HCT116 (cell line): ENCODE measurements around the gene SEMA3E. TPM values are rescaled to one million over a fixed set of nuclear protein-coding genes. Genes with fewer than 3 reads are reported as not detected.

Source experiments
- ATAC-seq: fragments of 200-7000 bp; cut with Tn5 transposase; 2 replicates; pipeline ENCODE4 v1.9.1; 2020; ENCODE audit warnings: mild to moderate bottlenecking, moderate library complexity
- BruUV-seq: library from RNA; stranded (reverse); fragments of 400-500 nt; replicated peaks from 2 replicates; lab custom pipeline; 2021; lab: Mats Ljungman, UMichigan
- CTCF ChIA-PET: fragments of 300-600 bp; sonication (Branson Sonifier 250); formaldehyde crosslinking; loops from one replicate; lab custom pipeline; 2021; ENCODE audit warnings: antibody characterized with exemption; lab: Charles Lee
- POLR2A ChIA-PET: fragments of 300-600, 350-600 bp; sonication (Branson Sonifier 250); formaldehyde crosslinking; loops from one replicate; lab custom pipeline; 2021; ENCODE audit warnings: antibody characterized with exemption; lab: Charles Lee
- RAD21 ChIA-PET, 2 experiments: fragments of 300-600 bp; sonication (Branson Sonifier 250); formaldehyde crosslinking; loops; one replicate each; lab custom pipeline; 2023; ENCODE audit warnings: low total read pairs in 2 of 2; ENCODE audit not compliant: uncharacterized antibody in 2 of 2, unreplicated experiment in 2 of 2, low non-redundant PET in 1 of 2; lab: Charles Lee
- DNase-seq: peaks from one replicate; pipeline ENCODE4 v3.0.0-alpha.2; 2010; ENCODE audit warnings: low read depth, low spot score
- H2AFZ ChIP-seq: fragments of 200-600 bp; shearing (Covaris generic), sonication (generic); 2 replicates; pipeline ENCODE4 v1.6.1; 2017; ENCODE audit warnings: low read depth, mixed run types, mixed read lengths, antibody characterized with exemption, low read length; ENCODE audit not compliant: poor library complexity, severe bottlenecking
- H3K27ac ChIP-seq: 2 replicates; pipeline ENCODE4 v1.5.1; 2012; ENCODE audit warnings: low read depth, low read length
- H3K27me3 ChIP-seq: fragments of 200-600 bp; sonication (generic); 2 replicates; pipeline ENCODE4 v1.6.1; 2016; ENCODE audit warnings: mixed run types, low read length, mixed read lengths; ENCODE audit not compliant: insufficient read depth
- H3K36me3 ChIP-seq, 2 experiments: fragments of 200-500 bp in 1 of 2; fragments of 200-600 bp in 1 of 2; sonication (Bioruptor generic) in 1 of 2; sonication (generic) in 1 of 2; 2 replicates each; pipeline versions ENCODE4 v1.5.1 to v1.6.1; 2014 to 2016; ENCODE audit warnings: low read length in 2 of 2, inconsistent platforms in 1 of 2, mixed read lengths in 1 of 2, mixed run types in 1 of 2; ENCODE audit not compliant: insufficient read depth in 2 of 2, control insufficient read depth in 1 of 2
- H3K4me1 ChIP-seq, 2 experiments: fragments of 200-600 bp in 1 of 2; sonication (generic) in 1 of 2; 2 replicates each; pipeline versions ENCODE4 v1.5.1 to v1.6.1; 2012 to 2017; ENCODE audit warnings: low read length in 2 of 2, inconsistent platforms in 1 of 2, mild to moderate bottlenecking in 1 of 2, mixed read lengths in 1 of 2, mixed run types in 1 of 2, moderate library complexity in 1 of 2; ENCODE audit not compliant: insufficient read depth in 2 of 2, control insufficient read depth in 1 of 2
- H3K4me2 ChIP-seq: fragments of 200-600 bp; sonication (generic); 2 replicates; pipeline ENCODE4 v1.6.1; 2017; ENCODE audit warnings: mixed run types, low read length, mixed read lengths
- H3K4me3 ChIP-seq, 2 experiments: fragments of 200-600 bp in 1 of 2; sonication (generic) in 1 of 2; replicated peaks in 1 of 2; 2 replicates each; pipeline ENCODE4 v1.5.1; 2011 to 2016; ENCODE audit warnings: low read length in 2 of 2, control low read depth in 1 of 2, low read depth in 1 of 2, mild to moderate bottlenecking in 1 of 2, mixed read lengths in 1 of 2, mixed run types in 1 of 2
- H3K79me2 ChIP-seq: fragments of 200-600 bp; sonication (generic); 2 replicates; pipeline ENCODE4 v1.6.1; 2017; ENCODE audit warnings: mild to moderate bottlenecking, mixed run types, low read length, moderate library complexity, mixed read lengths; ENCODE audit not compliant: insufficient read depth
- H3K9ac ChIP-seq: fragments of 200-600 bp; sonication (generic); 2 replicates; pipeline ENCODE4 v1.6.1; 2016; ENCODE audit warnings: low read length, mixed read lengths
- H3K9me2 ChIP-seq: fragments of 200-600 bp; sonication (generic), shearing (Covaris generic); 2 replicates; pipeline ENCODE4 v1.6.1; 2017; ENCODE audit warnings: mixed run types, mild to moderate bottlenecking, moderate library complexity; ENCODE audit not compliant: insufficient read depth
- H3K9me3 ChIP-seq, 2 experiments: fragments of 200-500 bp in 1 of 2; fragments of 200-600 bp in 1 of 2; sonication (Bioruptor generic) in 1 of 2; sonication (generic) in 1 of 2; 2 replicates each; pipeline ENCODE4 v1.6.1; 2014 to 2017; ENCODE audit warnings: low read length in 2 of 2, mixed read lengths in 2 of 2, inconsistent platforms in 1 of 2, low read depth in 1 of 2, mild to moderate bottlenecking in 1 of 2, mixed run types in 1 of 2, moderate library complexity in 1 of 2; ENCODE audit not compliant: control insufficient read depth in 1 of 2, insufficient read depth in 1 of 2
- H4K20me1 ChIP-seq: fragments of 200-600 bp; sonication (generic), shearing (Covaris generic); 2 replicates; pipeline ENCODE4 v1.6.1; 2017; ENCODE audit warnings: mixed run types, mild to moderate bottlenecking, moderate library complexity; ENCODE audit not compliant: insufficient read depth
- CBX3 ChIP-seq: IDR thresholded peaks from 2 replicates; pipeline ENCODE4 v1.6.1; 2012; ENCODE audit warnings: low read depth
- EGR1 ChIP-seq: IDR thresholded peaks from 2 replicates; pipeline ENCODE4 v1.6.1; 2012; ENCODE audit warnings: low read depth
- EZH2phosphoT487 ChIP-seq: fragments of 200-600 bp; IDR thresholded peaks from 2 replicates; pipeline ENCODE4 v1.6.1; 2018; ENCODE audit warnings: antibody characterized with exemption, borderline replicate concordance
- JUND ChIP-seq: IDR thresholded peaks from 2 replicates; pipeline ENCODE4 v1.6.1; 2012
- POLR2AphosphoS5 ChIP-seq: IDR thresholded peaks from 2 replicates; pipeline ENCODE4 v1.6.1; 2011; ENCODE audit warnings: mild to moderate bottlenecking, low read depth, low read length, moderate library complexity
- RAD21 ChIP-seq: IDR thresholded peaks from 2 replicates; pipeline ENCODE4 v1.6.1; 2012; ENCODE audit warnings: low read depth, mild to moderate bottlenecking
- SIN3A ChIP-seq: IDR thresholded peaks from 2 replicates; pipeline ENCODE4 v1.6.1; 2012; ENCODE audit warnings: low read depth
- SP1 ChIP-seq: IDR thresholded peaks from 2 replicates; pipeline ENCODE4 v1.6.1; 2012; ENCODE audit warnings: low read depth
- TCF7L2 ChIP-seq: IDR thresholded peaks from 2 replicates; pipeline ENCODE4 v1.7.0; 2011; ENCODE audit warnings: borderline replicate concordance, inconsistent platforms; ENCODE audit not compliant: insufficient read depth, insufficient read length; ENCODE audit errors: extremely low read depth
- ZFX ChIP-seq: fragments of 450-650 bp; IDR thresholded peaks from 2 replicates; pipeline ENCODE4 v1.6.1; 2017
- ZNF274 ChIP-seq: fragments of 200-500 bp; sonication (Bioruptor generic); IDR thresholded peaks from 2 replicates; pipeline ENCODE4 v1.6.1; 2014; ENCODE audit warnings: mild to moderate bottlenecking, low read depth, low read length, inconsistent platforms
- intact Hi-C: fragments of 100-400 bp; cut with micrococcal nuclease; formaldehyde crosslinking; loops from 2 replicates; pipeline ENCODE4 v1.10.0; 2022
- total RNA-seq: library from RNA; stranded (reverse); gene quantifications from one replicate; pipeline ENCODE4 v1.2.1, GENCODE V29; 2021; ENCODE audit not compliant: unreplicated experiment
- TF ChIP-seq, protein P1 (sequence below), 3 experiments: fragments of 200-600 bp in 1 of 3; sonication (generic) in 1 of 3; IDR thresholded peaks in 2 of 3; conservative IDR thresholded peaks in 1 of 3; 2 replicates each; pipeline ENCODE4 v1.5.1; 2012 to 2017; ENCODE audit warnings: low read depth in 2 of 3, low read length in 2 of 3, antibody characterized with exemption in 1 of 3, borderline replicate concordance in 1 of 3, control low read depth in 1 of 3, mild to moderate bottlenecking in 1 of 3, mixed read lengths in 1 of 3, mixed run types in 1 of 3, moderate library complexity in 1 of 3; ENCODE audit not compliant: insufficient read depth in 1 of 3
- TF ChIP-seq, protein P2 (sequence below): IDR thresholded peaks from 2 replicates; pipeline ENCODE4 v1.6.1; 2012
- TF ChIP-seq, protein P3 (sequence below): IDR thresholded peaks from 2 replicates; pipeline ENCODE4 v1.6.1; 2012
- TF ChIP-seq, protein P4 (sequence below): IDR thresholded peaks from 2 replicates; pipeline ENCODE4 v1.6.1; 2011; ENCODE audit warnings: mild to moderate bottlenecking, low read length, moderate library complexity; ENCODE audit not compliant: insufficient replicate concordance; ENCODE audit errors: extremely low read depth

SEMA3E gene
- total RNA-seq, 1 experiment from 2014 or later, result 1.6 TPM

GRCh38 chr7:83426325-83426724 is 222.6 kb downstream of the SEMA3E start:
- POLR2A ChIA-PET, result no interaction called here
- CTCF ChIA-PET, result no interaction called here
- no peak overlapping the region for H3K27ac ChIP-seq
- ATAC-seq (no peak), DNase-seq (no peak)
- intact Hi-C loops, result no loop called here
- H3K4me2 ChIP-seq, result no peak overlapping the region
- no peaks in the 10 kb centered on the region for H3K36me3 ChIP-seq
- H3K9me2 ChIP-seq, result no peaks in the 10 kb centered on the region
- RAD21 ChIA-PET, result no interaction called here
- TF ChIP-seq, protein P1, sequence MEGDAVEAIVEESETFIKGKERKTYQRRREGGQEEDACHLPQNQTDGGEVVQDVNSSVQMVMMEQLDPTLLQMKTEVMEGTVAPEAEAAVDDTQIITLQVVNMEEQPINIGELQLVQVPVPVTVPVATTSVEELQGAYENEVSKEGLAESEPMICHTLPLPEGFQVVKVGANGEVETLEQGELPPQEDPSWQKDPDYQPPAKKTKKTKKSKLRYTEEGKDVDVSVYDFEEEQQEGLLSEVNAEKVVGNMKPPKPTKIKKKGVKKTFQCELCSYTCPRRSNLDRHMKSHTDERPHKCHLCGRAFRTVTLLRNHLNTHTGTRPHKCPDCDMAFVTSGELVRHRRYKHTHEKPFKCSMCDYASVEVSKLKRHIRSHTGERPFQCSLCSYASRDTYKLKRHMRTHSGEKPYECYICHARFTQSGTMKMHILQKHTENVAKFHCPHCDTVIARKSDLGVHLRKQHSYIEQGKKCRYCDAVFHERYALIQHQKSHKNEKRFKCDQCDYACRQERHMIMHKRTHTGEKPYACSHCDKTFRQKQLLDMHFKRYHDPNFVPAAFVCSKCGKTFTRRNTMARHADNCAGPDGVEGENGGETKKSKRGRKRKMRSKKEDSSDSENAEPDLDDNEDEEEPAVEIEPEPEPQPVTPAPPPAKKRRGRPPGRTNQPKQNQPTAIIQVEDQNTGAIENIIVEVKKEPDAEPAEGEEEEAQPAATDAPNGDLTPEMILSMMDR (IDR thresholded peaks at IDR 0.05 in 2 of 3, conservative IDR thresholded peaks at IDR 0.05 in 1 of 3; ENCODE audit: borderline replicate concordance in 1 of 3, insufficient read depth in 1 of 3, low read depth in 2 of 3, low read length in 2 of 3), result no peak
- TF ChIP-seq, protein P2, sequence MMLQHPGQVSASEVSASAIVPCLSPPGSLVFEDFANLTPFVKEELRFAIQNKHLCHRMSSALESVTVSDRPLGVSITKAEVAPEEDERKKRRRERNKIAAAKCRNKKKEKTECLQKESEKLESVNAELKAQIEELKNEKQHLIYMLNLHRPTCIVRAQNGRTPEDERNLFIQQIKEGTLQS, result no peak
- TF ChIP-seq SIN3A, result no peak
- TF ChIP-seq RAD21, result no peak
- TF ChIP-seq, protein P3, sequence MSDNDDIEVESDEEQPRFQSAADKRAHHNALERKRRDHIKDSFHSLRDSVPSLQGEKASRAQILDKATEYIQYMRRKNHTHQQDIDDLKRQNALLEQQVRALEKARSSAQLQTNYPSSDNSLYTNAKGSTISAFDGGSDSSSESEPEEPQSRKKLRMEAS, result no peak
- TF ChIP-seq, protein P4, sequence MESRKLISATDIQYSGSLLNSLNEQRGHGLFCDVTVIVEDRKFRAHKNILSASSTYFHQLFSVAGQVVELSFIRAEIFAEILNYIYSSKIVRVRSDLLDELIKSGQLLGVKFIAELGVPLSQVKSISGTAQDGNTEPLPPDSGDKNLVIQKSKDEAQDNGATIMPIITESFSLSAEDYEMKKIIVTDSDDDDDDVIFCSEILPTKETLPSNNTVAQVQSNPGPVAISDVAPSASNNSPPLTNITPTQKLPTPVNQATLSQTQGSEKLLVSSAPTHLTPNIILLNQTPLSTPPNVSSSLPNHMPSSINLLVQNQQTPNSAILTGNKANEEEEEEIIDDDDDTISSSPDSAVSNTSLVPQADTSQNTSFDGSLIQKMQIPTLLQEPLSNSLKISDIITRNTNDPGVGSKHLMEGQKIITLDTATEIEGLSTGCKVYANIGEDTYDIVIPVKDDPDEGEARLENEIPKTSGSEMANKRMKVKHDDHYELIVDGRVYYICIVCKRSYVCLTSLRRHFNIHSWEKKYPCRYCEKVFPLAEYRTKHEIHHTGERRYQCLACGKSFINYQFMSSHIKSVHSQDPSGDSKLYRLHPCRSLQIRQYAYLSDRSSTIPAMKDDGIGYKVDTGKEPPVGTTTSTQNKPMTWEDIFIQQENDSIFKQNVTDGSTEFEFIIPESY, result no peak
- no peak for TF ChIP-seq CBX3
- TF ChIP-seq ZNF274, result no peak
- TF ChIP-seq SP1, result no peak
- TF ChIP-seq POLR2AphosphoS5, result no peak
- TF ChIP-seq ZFX, result no peak
- no peak for TF ChIP-seq JUND
- TF ChIP-seq TCF7L2, result no peak
- no peak for TF ChIP-seq EZH2phosphoT487
- no peak for TF ChIP-seq EGR1
- no peaks in the 10 kb centered on the region for H4K20me1 ChIP-seq
- no peak overlapping the region for H3K4me3 ChIP-seq
- H3K4me1 ChIP-seq, result peaks cover 3 to 7% of the 10 kb centered on the region in 2 experiments; a peak in 2 of 4 replicates
- H3K9ac ChIP-seq, result no peak overlapping the region
- H2AFZ ChIP-seq, result no peak overlapping the region
- BruUV-seq, result no TSS peak
- no peaks in the 10 kb centered on the region for H3K9me3 ChIP-seq
- no peaks in the 10 kb centered on the region for H3K79me2 ChIP-seq
- H3K27me3 ChIP-seq, result no peaks in the 10 kb centered on the region
